SK-N-MC (cell line): ENCODE measurements around the gene ZCRB1.
"Not testable (repeated sequence)": the region's sequence is repeated elsewhere in the genome, so short reads cannot be mapped to it uniquely, and the experiment has no call there.

ENCODE experiments used
- DNase-seq: peaks from one replicate; pipeline ENCODE4 v3.0.0-alpha.2; 2011; ENCODE audit warnings: low read depth, low spot score
- H3K27ac ChIP-seq: fragments of 200-600 bp; sonication (generic); 2 replicates; pipeline ENCODE4 v1.5.1; 2016; ENCODE audit warnings: mixed run types
- H3K36me3 ChIP-seq: fragments of 200-600 bp; sonication (generic); 2 replicates; pipeline ENCODE4 v1.6.1; 2017; ENCODE audit warnings: antibody characterized with exemption, low read length, mixed read lengths; ENCODE audit not compliant: insufficient read depth
- H3K4me3 ChIP-seq: fragments of 200-600 bp; sonication (generic); 2 replicates; pipeline ENCODE4 v1.5.1; 2016
- H3K9ac ChIP-seq: fragments of 200-600 bp; sonication (generic); 2 replicates; pipeline ENCODE4 v1.8.0; 2017; ENCODE audit warnings: mixed run types, mixed read lengths; ENCODE audit not compliant: insufficient read length
- H3K9me3 ChIP-seq: fragments of 200-600 bp; sonication (generic); 2 replicates; pipeline ENCODE4 v1.6.1; 2017; ENCODE audit warnings: low read depth, mild to moderate bottlenecking, antibody characterized with exemption, low read length, moderate library complexity, mixed read lengths
- EZH2 ChIP-seq: fragments of 200-600 bp; sonication (generic); IDR thresholded peaks from one replicate; pipeline ENCODE4 v1.6.1; 2017; ENCODE audit warnings: antibody characterized with exemption
- FOXP2 ChIP-seq: optimal IDR thresholded peaks from 2 replicates; pipeline ENCODE3; 2011; ENCODE audit warnings: mild to moderate bottlenecking, moderate library complexity; ENCODE audit not compliant: insufficient read depth; ENCODE audit errors: extremely low read length, control extremely low read depth
- POLR2AphosphoS5 ChIP-seq: IDR thresholded peaks from 2 replicates; pipeline ENCODE4 v1.6.1; 2012; ENCODE audit warnings: mild to moderate bottlenecking, low read depth, low read length, borderline replicate concordance

ZCRB1 gene

GRCh38 chr12:42360747-42361403 lies 35.0 kb upstream of the ZCRB1 start:
- Histone ChIP-seq H3K9me3 (no peaks in the 10 kb centered on the region), H3K27ac (no peak overlapping the region), H3K4me3 (no peak overlapping the region), H3K9ac (no peak overlapping the region), H3K36me3 (peaks cover 38% of the 10 kb centered on the region)
- TF ChIP-seq EZH2 (no peak), POLR2AphosphoS5 (no peak), FOXP2 (no peak)
- DNase-seq: no peak

DNA sequence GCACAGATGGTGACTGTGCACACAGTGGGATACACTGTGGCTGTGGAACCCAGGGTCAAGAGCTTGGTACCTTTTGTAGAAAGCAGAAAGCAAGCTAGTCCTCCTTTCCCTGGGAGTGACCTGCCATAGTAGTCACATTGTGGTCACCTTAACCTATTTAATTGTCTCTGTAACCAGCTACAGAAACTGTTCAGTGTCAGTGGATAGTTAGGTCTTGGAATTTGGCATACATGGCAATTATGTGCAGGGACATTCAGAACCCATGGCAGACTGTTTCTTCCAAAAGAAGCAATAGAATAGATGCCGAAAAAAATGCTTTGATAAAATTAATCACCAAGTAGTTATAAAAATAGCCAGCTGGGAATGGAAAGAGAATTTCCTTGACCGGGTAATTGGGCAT lies 30.4 kb upstream of the ZCRB1 start:
- Histone ChIP-seq H3K9me3 (no peaks in the 10 kb centered on the region), H3K27ac (no peak overlapping the region), H3K36me3 (peaks cover 53% of the 10 kb centered on the region), H3K9ac (no peak overlapping the region), H3K4me3 (no peak overlapping the region)
- no peak for TF ChIP-seq POLR2AphosphoS5
- TF ChIP-seq FOXP2: no peak
- TF ChIP-seq EZH2: no peak
- no peak for DNase-seq

DNA sequence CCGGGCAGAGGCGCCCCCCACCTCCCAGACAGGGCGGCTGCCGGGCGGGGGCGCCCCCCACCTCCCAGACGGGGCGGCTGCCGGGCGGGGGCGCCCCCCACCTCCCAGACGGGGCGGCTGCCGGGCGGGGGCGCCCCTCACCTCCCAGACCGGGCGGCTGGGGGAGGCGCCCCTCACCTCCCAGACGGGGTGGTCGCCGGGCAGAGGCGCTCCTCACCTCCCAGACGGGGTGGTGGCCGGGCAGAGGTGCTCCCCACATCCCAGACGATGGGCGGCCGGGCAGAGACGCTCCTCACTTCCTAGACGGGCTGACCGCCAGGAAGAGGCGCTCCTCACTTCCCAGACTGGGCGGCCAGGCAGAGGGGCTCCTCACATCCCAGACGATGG lies 24.1 kb upstream of the ZCRB1 start:
- not testable (repeated sequence) for H3K4me3 ChIP-seq

GRCh38 chr12:42349119-42350020 lies 23.5 kb upstream of the ZCRB1 start:
- H3K4me3 ChIP-seq, H3K9me3 ChIP-seq, H3K9ac ChIP-seq, DNase-seq, H3K27ac ChIP-seq: not testable (repeated sequence)
- peaks cover 40% of the 10 kb centered on the region for H3K36me3 ChIP-seq

More for the DNA sequence above, 24.1 kb upstream of the ZCRB1 start:
- DNase-seq, H3K9ac ChIP-seq, H3K9me3 ChIP-seq, H3K27ac ChIP-seq: not testable (repeated sequence)
- H3K36me3 ChIP-seq: peaks cover 45% of the 10 kb centered on the region

DNA sequence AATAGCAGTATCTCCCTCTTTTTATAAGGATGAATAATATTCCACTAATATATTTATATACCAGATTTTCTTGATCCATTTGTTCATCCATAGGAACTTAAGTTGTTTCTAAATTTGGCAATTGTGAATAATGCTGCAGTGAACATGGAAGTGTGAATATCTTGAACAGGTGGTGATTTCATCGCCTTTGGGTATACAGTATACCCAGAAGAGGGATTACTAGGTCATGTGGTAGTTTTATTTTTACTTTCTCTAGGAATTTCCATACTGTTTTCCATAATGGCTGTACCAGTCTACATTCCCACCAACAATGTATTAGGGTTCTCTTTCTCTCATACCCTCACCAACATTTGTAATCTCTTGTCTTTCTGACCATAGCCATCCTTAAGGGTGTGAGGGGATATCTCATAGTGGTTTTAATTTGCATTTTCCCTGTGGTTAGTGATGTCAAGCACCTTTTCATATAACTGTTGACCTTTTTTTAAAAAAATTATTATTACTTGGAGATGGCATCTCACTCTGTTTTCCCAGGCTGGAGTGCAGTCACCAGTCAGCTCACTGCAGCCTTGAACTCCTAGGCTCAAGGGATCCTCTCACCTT lies 20.6 kb upstream of the ZCRB1 start:
- Histone ChIP-seq H3K36me3 (peaks cover 41% of the 10 kb centered on the region), H3K4me3 (no peak overlapping the region), H3K27ac (no peak overlapping the region), H3K9ac (no peak overlapping the region), H3K9me3 (no peaks in the 10 kb centered on the region)
- no peak for DNase-seq
- TF ChIP-seq EZH2 (no peak), FOXP2 (no peak)

DNA sequence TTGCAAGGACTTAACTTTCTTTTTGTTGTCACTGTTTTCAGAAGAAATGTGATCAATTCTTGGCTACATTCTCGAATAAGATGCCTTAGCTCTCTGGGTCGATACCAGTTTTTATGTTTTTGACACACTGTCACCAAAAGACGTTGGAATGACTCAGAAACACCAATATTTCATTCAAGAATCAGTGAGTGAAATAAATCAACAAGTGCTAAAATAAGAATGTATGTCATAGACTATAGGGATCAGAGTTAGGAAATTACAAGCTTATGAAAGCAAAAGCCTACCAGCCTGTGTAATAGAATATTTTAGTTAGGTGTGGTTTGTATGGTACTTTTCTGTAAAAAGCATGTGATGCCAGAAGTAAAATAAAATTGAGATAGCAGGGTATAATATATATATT lies 17.8 kb upstream of the ZCRB1 start:
- Histone ChIP-seq H3K9ac (no peak overlapping the region), H3K4me3 (no peak overlapping the region), H3K27ac (no peak overlapping the region), H3K36me3 (peaks cover 43% of the 10 kb centered on the region), H3K9me3 (no peaks in the 10 kb centered on the region)
- TF ChIP-seq FOXP2 (no peak), EZH2 (no peak), POLR2AphosphoS5 (no peak)
- DNase-seq: no peak

DNA sequence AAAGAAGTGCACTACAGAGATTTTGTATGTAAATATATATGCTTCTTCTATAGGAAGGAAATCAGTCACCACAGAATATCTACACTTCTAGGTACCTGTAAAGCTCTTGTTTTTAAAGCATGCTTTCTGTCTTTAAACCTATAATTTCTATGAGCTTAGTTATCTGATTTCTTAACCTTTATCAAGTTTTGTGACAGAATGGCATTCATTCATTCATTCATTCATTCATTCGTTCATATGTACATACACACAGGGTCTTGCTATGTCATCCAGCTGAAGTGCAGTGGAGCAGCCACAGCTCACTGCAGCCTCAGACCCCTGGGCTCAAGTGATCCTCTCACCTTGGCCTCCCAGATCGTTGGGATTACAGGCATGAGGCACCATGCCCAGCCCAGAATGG lies 16.1 kb upstream of the ZCRB1 start:
- H3K4me3 ChIP-seq: no peak overlapping the region
- no peak overlapping the region for H3K27ac ChIP-seq
- H3K9ac ChIP-seq: no peak overlapping the region
- no peaks in the 10 kb centered on the region for H3K9me3 ChIP-seq
- DNase-seq: no peak
- TF ChIP-seq EZH2: no peak
- TF ChIP-seq FOXP2: no peak
- TF ChIP-seq POLR2AphosphoS5: no peak
- H3K36me3 ChIP-seq: peaks cover 45% of the 10 kb centered on the region

DNA sequence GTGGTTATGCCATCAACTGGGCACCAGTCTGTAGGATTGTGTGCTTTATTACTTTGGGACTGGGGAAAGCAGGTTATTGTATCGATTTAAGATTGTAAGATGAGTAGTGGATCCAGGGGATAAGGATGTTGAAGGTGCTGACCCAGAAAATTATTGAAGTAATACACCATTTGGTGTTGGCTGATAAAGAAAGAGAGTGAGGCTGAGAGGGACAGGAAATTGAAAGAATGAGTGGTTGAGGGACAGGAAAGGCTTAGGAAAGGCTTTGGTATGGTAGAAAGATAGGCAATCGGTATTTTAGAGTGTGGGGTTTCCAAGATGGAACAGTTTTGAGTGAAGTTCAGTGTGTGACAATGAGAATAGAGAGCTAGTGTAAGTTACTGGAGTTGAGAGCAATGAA lies 12.4 kb upstream of the ZCRB1 start:
- H3K9me3 ChIP-seq: no peaks in the 10 kb centered on the region
- H3K4me3 ChIP-seq: no peak overlapping the region
- peaks cover 36% of the 10 kb centered on the region for H3K36me3 ChIP-seq
- H3K27ac ChIP-seq: no peak overlapping the region
- no peak for DNase-seq
- no peak for TF ChIP-seq EZH2
- no peak for TF ChIP-seq FOXP2
- TF ChIP-seq POLR2AphosphoS5: no peak
- H3K9ac ChIP-seq: no peak overlapping the region

DNA sequence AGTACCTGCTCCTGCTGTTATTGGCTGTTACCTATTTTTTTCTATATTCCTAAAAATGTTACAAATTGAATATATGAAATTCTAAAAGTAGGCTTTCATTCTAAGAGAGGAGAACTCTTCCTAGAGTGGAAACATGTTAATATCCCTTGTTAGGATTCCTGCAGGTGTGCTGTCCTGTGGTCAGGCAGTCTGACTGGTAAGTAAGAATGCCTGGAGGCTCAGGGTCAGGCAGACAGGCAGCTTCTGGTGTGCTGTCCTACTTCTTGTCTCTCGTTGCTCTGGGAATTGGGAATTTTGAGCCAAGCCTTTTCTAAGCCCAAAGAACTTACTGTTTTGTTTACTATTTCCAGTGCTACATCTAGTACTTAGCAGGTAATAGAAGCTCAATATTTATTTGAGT lies 10.4 kb upstream of the ZCRB1 start:
- TF ChIP-seq FOXP2: no peak
- no peak for TF ChIP-seq POLR2AphosphoS5
- no peak for TF ChIP-seq EZH2

More for the DNA sequence above, 10.4 kb upstream of the ZCRB1 start:
- Histone ChIP-seq H3K9ac (no peak overlapping the region), H3K9me3 (no peaks in the 10 kb centered on the region), H3K4me3 (no peak overlapping the region), H3K27ac (no peak overlapping the region), H3K36me3 (peaks cover 28% of the 10 kb centered on the region)
- DNase-seq: no peak
